ENCODE data around the gene KHK.
"Not testable (repeated sequence)": the region's sequence is repeated elsewhere in the genome, so short reads cannot be mapped to it uniquely, and the experiment has no call there.

KHK gene

DNA sequence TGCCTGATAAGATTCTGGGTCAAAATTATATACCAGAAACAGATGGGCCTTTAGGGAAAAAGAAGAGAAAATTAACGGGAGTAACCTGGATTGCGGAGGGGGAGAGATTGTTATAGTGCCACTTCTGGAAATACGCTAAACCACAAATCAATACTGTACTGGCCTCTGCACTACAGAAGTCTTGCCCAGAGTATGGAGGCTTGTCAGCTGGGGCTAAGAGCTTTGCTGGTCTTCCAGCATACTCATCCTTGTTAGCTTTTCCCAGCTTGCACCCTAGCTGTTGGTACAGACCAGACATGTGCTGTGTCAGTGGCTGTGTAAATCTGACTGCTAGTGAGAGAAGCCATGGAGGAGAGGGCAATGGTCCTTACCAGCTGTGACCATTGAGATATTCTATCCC, 26.2 kb upstream of the KHK start:
- no peak for DNase-seq

- no peak for DNase-seq
Observed at GRCh38 chr2:27065128-27065527, 21.4 kb upstream of the KHK start.

DNA sequence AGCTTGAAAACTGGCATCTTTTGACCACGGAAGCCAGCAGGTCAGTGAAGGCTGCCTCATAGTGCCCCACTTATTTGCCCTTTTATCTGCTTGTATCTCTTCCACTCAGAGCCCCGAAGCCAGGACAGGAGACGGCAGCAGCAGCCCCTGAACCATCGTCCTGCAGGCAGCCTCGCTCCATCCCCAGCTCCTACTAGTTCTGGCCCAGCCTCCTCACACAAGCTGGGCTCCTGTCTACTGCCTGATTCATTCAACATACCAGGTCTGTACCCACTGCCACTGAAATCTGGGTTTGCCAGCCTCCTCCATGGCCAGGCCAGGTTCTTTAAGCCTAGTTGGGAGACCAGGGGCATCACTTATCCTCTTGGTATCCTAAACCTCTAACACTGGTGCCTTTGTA, 19.2 kb upstream of the KHK start:
- DNase-seq: no peak

GRCh38 chr2:27069436-27069835, 17.1 kb upstream of the KHK start:
- no peak for DNase-seq

DNA sequence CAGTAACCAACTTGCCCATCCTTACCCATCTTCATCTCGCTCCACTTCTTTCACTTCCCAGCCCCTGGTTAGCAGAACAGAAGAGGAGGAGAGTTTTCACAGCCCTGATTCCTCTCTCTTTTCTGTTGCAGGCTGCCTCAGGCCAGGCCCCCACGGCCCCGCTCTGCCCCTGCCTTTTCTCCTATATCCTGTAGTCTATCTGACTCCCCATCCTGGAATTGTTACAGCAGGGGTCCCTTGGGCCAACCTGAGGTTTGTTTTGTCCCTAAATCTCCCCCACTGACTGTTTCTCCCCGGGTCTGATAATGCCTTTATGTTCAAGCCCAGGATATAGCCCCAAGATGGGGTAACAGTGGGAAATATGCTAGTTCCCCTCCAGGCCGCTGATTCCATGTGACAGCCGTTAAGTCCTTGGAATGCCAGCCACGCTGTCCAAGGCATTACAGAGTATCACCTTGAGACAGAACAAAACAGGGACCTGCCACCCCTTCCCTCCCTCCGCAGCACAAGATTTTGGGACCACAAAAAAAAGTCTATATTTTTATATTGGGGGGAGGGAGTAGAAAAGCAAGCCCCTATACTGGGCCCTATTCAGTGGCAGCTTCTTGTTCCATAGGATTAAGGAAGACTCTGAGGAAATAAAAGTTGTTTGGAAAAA, 16.5 kb upstream of the KHK start:
- DNase-seq: no peak

GRCh38 chr2:27070653-27071276, 15.8 kb upstream of the KHK start:
- DNase-seq: no peak

DNA sequence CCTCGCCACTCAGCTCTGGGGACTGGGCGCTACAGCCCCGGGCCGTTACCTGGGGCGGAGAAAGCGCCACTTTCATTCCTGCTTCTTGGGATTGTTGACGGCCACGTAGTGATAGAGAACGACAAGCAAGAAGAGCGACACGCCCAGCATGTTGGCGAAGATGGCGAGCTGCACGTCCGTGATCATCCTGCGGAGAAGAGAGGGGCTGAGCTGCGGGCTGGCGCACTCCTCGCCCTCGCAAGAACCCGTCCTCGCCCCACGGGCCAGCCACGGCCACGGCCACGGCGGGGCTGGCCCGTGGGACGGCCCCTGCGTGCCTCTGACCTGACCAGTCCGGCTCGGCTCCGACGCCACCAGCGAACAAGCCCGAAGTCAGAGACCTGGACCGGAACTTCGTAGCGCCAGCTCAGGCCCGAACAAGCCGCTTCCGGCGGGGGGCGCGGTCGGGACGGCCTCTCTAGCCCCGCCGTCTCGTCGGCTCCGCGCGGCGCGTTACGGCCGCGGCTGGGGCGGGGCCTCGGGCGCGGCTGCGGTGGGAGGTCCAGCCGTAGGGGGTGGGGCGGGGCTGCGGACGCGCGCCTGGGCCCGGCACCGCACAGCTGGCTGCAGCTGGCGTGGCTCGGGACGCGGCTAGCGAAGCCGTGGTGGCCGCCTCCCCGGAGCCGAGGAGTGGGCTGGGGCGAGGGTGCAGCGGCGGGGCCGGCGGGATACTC, 15.1 kb upstream of the KHK start, which contains the start of gene OST4:
TSS of gene OST4 (minus strand) at position 378 of the 713 bp plus-strand sequence.
- peak; percentile 97 for DNase-seq

- peak; percentile 43 for DNase-seq
Observed at GRCh38 chr2:27071990-27072830, 14.4 kb upstream of the KHK start.

GRCh38 chr2:27072920-27073319, 13.7 kb upstream of the KHK start:
- DNase-seq: no peak

DNA sequence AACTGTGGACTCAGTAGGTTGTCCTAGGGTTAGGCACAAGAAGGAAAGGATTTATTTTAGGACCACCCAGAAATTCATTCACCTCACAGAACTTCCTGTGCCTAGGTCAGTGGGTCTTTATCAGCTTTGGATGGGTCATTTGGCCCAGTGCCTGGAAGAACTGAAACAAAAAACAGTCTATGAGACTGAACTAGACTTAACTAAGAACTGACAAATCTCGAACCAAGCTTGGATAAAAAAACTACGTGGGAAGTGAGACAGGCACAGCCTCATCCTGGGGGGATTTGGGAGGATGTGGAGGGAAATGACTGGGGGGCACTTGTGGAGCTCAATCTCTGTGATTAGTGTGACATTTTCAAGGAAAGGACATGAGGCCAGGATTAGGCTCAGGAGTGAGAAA, 12.8 kb upstream of the KHK start:
- DNase-seq: no peak

- peak; percentile 90 for DNase-seq
Observed at GRCh38 chr2:27074738-27075565, 11.6 kb upstream of the KHK start.

DNA sequence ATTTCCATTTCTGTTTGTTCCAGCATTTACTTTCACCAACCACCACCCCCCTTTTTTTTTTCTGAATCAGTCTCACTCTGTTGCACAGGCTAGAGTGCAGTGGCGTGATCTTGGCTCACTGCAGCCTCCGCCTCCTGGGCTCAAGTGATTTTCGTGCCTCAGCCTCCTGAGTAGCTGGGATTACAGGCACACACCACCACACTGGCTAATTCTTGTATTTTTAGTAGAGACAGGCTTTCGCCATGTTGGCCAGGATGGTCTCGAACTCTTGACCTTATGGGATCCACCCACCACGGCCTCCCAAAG, 11.1 kb upstream of the KHK start:
- not testable (repeated sequence) for DNase-seq

DNA sequence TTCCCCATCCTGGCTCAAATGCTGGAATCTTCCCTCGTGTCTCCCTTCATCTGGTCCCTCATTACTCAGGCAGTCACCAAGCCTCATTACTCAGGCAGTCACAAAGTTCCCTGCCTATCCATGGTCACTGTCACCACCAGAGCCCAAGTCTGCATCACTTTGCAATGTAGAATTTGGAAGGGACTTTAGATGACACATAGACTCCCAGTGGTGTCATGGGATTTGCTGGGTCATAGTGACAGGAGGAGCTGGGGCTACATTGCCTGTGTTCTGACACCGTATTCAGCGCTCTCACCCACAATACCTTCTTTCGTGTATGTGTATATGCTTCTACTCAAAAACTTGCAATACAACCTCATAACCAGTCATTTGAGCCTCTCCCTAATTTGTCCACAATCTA, 10.2 kb upstream of the KHK start:
- no peak for DNase-seq

GRCh38 chr2:27077231-27077630, 9.3 kb upstream of the KHK start:
- DNase-seq: no peak

DNA sequence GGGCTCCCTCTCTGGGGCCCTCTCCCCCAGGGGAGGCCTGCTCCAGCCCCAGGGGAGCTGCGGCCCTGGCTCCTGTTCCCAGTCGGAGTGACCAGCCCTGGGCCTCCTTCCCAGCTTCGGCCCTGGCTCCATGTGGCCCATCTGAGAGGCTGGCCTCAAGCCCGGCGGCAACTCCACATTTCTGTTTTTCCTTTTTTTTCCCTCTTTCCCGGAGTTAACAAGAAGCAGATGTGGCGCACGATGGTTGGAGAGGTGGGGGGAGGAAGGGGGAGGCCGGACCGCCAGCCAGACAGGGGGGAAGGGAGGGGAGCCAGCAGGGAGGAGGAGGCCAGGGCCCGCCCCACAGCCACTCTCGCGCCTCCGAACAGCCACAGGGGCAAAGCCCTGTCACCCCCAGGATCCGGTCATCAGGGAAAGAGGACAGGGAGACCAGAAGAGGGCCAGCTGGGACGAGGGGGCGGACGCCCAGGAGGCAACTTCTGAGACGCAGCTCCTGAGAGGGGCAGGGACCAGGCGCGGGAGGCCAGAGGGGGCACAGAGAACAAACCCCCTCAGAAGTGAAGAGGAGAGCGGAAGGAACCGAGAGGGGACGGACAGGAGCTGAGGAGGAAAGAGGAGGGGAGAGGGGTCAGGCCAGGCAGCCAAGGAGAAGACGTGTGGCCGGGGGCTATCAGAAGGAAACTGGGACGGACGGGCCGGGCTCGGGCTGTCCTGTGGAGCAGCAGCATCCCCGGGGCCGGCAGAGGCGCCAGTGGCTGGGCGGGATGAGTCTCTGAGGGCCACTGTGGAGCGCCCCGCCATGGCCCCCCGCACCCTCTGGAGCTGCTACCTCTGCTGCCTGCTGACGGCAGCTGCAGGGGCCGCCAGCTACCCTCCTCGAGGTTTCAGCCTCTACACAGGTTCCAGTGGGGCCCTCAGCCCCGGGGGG, 8.0 kb upstream of the KHK start, which contains the start of gene EMILIN1:
TSS of gene EMILIN1 (plus strand) at position 349 of the 928 bp plus-strand sequence. CDS start at position 800, 451 bp downstream.
- peak; percentile 55 for DNase-seq

DNA sequence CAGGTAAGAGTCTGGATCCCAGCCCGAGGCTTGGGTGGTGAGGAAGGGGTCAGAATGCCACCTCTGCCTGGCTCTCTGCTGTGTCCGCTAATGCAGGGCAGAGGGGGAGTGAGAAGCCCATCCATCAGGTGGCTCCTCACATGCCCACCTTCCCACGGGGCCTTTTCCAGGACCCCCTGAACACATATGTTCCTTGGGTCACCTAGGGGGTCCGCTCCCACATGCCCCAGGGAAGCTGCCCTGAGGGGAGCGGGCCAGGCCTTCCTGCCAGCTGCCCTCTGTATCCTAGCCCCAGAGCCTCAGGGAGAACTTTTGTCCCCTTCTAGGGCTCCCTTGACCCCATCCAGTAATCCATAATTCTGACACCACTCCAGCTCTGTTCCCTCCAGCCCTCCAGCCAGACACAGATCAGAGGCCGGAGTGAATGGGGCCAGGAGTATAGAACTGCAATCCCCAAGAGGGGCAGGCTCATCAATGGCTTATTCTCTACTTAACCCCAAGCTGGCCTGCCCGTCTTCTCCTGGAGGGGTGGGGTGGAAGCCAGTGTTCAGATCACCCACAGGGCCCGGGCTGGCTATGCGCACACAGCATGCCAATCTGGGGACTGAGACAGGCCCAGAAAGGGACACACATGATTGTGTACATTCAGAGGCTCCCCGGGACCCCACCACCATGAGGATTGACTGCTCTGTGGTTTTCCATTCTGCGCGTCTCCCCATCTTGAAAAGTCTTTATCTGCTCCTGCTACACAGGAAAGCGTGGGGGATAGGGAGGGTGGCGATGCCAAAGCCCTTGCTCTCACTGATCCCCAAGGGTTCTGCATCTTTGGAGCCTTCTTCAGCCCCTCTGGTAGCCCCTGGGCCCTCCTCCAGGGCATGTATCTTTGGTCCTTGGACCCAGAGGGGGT, 7.1 kb upstream of the KHK start:
- peak; percentile 61 for DNase-seq

- no peak for DNase-seq
Observed at GRCh38 chr2:27080140-27080469, 6.5 kb upstream of the KHK start.

- DNase-seq: no peak
Observed at GRCh38 chr2:27080603-27080936, 6.0 kb upstream of the KHK start.

GRCh38 chr2:27081984-27082772, 4.4 kb upstream of the KHK start:
- DNase-seq: peak; percentile 28

All from hematopoietic multipotent progenitor cell treated with erythropoietin and hydrocortisone succinate and interleukin-3 and kit ligand, for 4 days (in vitro differentiated cells).